SH-SY5Y (cell line): ENCODE results near the gene DNA2.

Source experiments
- GATA2 ChIP-seq: IDR thresholded peaks from 2 replicates; pipeline ENCODE4 v1.6.1; 2011; ENCODE audit warnings: mild to moderate bottlenecking, low read depth, low read length
- GATA3 ChIP-seq: IDR thresholded peaks from 2 replicates; pipeline ENCODE4 v1.6.1; 2011; ENCODE audit warnings: low read depth, mild to moderate bottlenecking, low read length, moderate library complexity

The DNA2 gene

GRCh38 chr10:68470300-68470699 lies 1.5 kb downstream of the DNA2 start:
- TF ChIP-seq GATA2 (no peak), GATA3 (no peak)

GRCh38 chr10:68469838-68470237 lies 1.9 kb downstream of the DNA2 start:
- no peak for TF ChIP-seq GATA3
- TF ChIP-seq GATA2 = no peak

GRCh38 chr10:68463365-68464093 lies 8.2 kb downstream of the DNA2 start:
- TF ChIP-seq GATA3 (no peak), GATA2 (no peak)

- no peak for TF ChIP-seq GATA2
- no peak for TF ChIP-seq GATA3
Measured at GRCh38 chr10:68462536-68462935, 9.2 kb downstream of the DNA2 start.

GRCh38 chr10:68461032-68461431 lies 10.7 kb downstream of the DNA2 start:
- TF ChIP-seq GATA2 (no peak), GATA3 (no peak)

- TF ChIP-seq GATA3 = no peak
- TF ChIP-seq GATA2 = no peak
Measured at GRCh38 chr10:68446179-68446578, 25.6 kb downstream of the DNA2 start.

- TF ChIP-seq GATA2 (no peak), GATA3 (no peak)
Measured at GRCh38 chr10:68442971-68443370, 28.8 kb downstream of the DNA2 start.

- TF ChIP-seq GATA3 = no peak
- TF ChIP-seq GATA2 = no peak
Measured at GRCh38 chr10:68440898-68441297, 30.9 kb downstream of the DNA2 start.

- TF ChIP-seq GATA2 (no peak), GATA3 (no peak)
Measured at GRCh38 chr10:68435803-68436202, 36.0 kb downstream of the DNA2 start.

- TF ChIP-seq GATA2 = no peak
- no peak for TF ChIP-seq GATA3
Measured at GRCh38 chr10:68434657-68435056, 37.1 kb downstream of the DNA2 start.

GRCh38 chr10:68428396-68429104 lies 43.2 kb downstream of the DNA2 start:
- TF ChIP-seq GATA3 = no peak
- no peak for TF ChIP-seq GATA2

- TF ChIP-seq GATA2 (no peak), GATA3 (no peak)
Measured at GRCh38 chr10:68424454-68425014, 47.2 kb downstream of the DNA2 start.

GRCh38 chr10:68423522-68423921 lies 48.3 kb downstream of the DNA2 start:
- TF ChIP-seq GATA3 = no peak
- no peak for TF ChIP-seq GATA2

GRCh38 chr10:68419376-68419775 lies 52.4 kb downstream of the DNA2 start:
- TF ChIP-seq GATA2 (no peak), GATA3 (no peak)

- TF ChIP-seq GATA2 (no peak), GATA3 (no peak)
Measured at GRCh38 chr10:68408898-68409518, 62.8 kb downstream of the DNA2 start.
